Brain microvascular endothelial cell (primary cell): ENCODE results near the gene IQSEC1.

Source experiments
- DNase-seq: peaks from one replicate; pipeline ENCODE4 v3.0.0-alpha.2; 2020
- H3K27ac ChIP-seq: fragments of 250-450 bp; sonication (Bioruptor Pico); 2 replicates; pipeline ENCODE4 v1.5.1; 2020; ENCODE audit warnings: mild to moderate bottlenecking, moderate library complexity
- H3K27me3 ChIP-seq: fragments of 250-450 bp; sonication (Bioruptor Pico); replicated peaks from 2 replicates; pipeline ENCODE4 v1.5.1; 2020; ENCODE audit warnings: mild to moderate bottlenecking
- H3K36me3 ChIP-seq: fragments of 250-450 bp; sonication (Bioruptor Pico); replicated peaks from 2 replicates; pipeline ENCODE4 v1.5.1; 2020; ENCODE audit warnings: mild to moderate bottlenecking
- H3K4me3 ChIP-seq: 2 replicates; pipeline ENCODE4 v1.5.1; 2011; ENCODE audit warnings: low read depth, mild to moderate bottlenecking, control low read depth, low read length, moderate library complexity
- in situ Hi-C: cut with HindIII; loops from 2 replicates; pipeline ENCODE4 v1.10.0; 2017; ENCODE audit warnings: low sequenced_read_pairs, low pct_ligation_motif_present
- TF ChIP-seq, protein P1 (sequence below): IDR thresholded peaks from 2 replicates; pipeline ENCODE4 v1.5.1; 2011; ENCODE audit warnings: low read depth, mild to moderate bottlenecking, moderate library complexity, low read length, control low read depth, inconsistent platforms; ENCODE audit errors: missing control alignments

The IQSEC1 gene

DNA sequence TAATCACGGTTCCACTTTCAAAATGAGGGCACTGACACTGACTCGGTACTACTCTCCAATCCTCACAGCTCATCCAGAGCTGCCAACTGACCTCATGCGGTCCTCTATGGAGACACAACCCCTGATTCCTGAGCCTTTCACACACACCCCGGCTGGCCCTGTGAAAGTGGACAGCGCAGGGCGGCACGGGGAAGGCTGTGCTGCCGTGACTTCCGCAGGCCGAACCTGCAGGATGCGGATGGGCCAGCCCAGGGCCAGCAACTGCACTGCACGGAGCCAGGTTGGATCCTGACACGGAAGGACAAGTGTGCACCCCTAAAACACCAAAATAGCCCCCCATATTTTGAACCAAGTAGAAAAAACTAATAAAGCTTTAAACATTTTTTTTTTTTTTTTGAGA, 41.0 kb downstream of the IQSEC1 start:
- TF ChIP-seq, protein P1, sequence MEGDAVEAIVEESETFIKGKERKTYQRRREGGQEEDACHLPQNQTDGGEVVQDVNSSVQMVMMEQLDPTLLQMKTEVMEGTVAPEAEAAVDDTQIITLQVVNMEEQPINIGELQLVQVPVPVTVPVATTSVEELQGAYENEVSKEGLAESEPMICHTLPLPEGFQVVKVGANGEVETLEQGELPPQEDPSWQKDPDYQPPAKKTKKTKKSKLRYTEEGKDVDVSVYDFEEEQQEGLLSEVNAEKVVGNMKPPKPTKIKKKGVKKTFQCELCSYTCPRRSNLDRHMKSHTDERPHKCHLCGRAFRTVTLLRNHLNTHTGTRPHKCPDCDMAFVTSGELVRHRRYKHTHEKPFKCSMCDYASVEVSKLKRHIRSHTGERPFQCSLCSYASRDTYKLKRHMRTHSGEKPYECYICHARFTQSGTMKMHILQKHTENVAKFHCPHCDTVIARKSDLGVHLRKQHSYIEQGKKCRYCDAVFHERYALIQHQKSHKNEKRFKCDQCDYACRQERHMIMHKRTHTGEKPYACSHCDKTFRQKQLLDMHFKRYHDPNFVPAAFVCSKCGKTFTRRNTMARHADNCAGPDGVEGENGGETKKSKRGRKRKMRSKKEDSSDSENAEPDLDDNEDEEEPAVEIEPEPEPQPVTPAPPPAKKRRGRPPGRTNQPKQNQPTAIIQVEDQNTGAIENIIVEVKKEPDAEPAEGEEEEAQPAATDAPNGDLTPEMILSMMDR = no peak

DNA sequence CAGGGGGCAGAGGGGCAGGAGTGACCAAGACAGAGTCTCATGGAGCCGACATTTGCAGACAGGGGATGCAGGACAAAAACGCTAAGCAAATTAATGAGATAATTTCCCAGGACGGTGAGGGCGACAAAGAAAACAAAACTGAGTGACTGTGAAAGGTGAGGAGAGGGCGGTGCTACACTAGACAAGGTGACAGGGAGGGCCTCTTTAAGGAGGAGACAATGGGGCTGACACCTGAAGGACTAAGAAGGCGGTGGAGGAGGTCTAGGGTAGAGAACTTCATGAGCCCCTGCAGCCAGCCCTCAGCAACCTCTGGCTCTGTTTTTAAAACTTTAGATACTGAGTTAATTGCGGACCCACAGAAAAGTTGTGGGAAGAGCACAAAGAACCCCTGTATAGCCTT, 41.6 kb downstream of the IQSEC1 start:
- Histone ChIP-seq H3K27me3 (no peaks in the 10 kb centered on the region), H3K27ac (no peak overlapping the region), H3K4me3 (no peak overlapping the region), H3K36me3 (no peaks in the 10 kb centered on the region)
- in situ Hi-C loops = no loop called here
- TF ChIP-seq, protein P1 = no peak
- DNase-seq = no peak

More for the DNA sequence above, 41.0 kb downstream of the IQSEC1 start:
- Histone ChIP-seq H3K36me3 (no peaks in the 10 kb centered on the region), H3K27me3 (no peaks in the 10 kb centered on the region), H3K4me3 (no peak overlapping the region), H3K27ac (no peak overlapping the region)
- in situ Hi-C loops = no loop called here
- DNase-seq = no peak

DNA sequence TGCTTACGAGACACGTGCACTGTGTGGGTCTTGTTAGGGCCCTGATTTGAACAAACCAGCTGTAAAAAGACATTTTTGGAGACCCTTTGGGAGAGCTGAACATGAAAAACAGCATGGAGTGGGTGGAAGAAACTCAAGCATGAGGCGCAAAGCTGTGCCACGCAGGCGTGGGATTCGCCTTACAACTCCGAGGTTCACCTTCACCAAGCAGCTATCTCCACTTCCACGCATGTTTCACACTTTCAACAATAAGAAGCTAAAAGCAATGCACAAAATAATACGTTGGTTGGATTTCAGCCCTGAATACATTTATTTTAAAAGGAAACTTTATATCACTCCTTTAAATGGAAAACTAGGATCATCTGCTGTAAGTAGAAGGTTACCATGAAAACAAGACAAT, 42.5 kb downstream of the IQSEC1 start:
- Histone ChIP-seq H3K36me3 (no peaks in the 10 kb centered on the region), H3K27ac (no peak overlapping the region), H3K27me3 (no peaks in the 10 kb centered on the region), H3K4me3 (no peak overlapping the region)
- TF ChIP-seq, protein P1 = no peak
- DNase-seq = no peak
- in situ Hi-C loops = no loop called here

DNA sequence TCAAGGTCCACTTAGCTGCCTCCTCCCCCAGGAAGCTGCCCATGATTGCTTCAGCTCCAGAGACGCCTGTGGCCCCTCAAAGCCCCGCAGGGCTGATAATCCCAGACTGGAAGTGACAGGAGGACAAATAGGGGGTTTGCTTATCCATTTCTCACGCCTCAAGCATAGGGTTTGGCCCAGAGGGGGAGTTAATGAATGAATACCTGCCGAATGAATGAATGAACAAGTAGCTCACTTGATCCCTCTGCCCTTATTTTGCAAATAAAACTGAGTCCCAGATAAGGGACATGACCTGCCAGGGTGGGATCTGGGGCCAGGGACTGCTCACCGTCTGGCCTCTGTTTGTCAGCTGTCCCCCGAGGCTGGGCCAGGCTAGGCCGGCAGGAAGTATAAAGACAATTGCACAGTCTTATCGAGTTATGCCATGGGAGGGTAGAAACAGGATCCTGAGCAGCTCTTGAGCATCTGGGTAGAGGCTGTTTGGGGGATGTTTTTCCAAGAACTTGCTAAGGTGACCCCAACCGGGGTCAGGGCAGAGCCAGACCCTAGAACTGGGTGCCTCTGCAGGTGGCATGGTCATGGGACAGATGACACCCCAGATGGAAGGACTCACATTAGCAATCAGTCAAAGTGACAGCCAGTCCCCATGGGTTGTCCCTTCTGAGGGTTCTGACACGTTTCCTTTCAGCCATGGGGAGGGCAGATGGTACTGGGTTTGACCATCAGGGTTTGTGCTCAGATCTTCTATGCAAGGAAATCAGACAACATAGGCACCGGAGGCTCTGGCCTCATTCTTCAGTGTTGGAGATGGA, 45.0 kb downstream of the IQSEC1 start:
- DNase-seq = no peak
- Histone ChIP-seq H3K27me3 (no peaks in the 10 kb centered on the region), H3K4me3 (no peak overlapping the region), H3K36me3 (no peaks in the 10 kb centered on the region), H3K27ac (no peak overlapping the region)
- TF ChIP-seq, protein P1 = no peak
- in situ Hi-C loops = no loop called here

DNA sequence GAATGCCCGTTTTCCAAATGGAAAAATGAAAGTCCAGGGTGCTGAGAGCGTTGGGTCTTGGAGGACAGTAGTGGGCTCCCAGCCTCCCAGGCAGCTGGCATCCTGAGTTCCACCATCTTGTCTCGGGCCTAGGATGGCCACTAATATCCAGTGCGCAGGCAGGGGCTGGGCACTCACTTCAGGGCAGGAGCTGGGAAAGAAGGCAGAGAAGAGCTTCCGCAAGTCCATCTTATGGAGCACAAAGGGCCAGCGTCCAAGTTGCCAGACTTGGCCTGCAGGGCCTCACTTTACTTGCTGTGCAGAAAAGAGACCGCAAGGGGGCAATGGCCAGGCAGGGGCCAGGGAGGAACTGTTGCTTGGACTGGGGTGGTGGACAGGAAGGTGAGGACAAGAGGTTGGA, 46.1 kb downstream of the IQSEC1 start:
- in situ Hi-C loops = no loop called here
- Histone ChIP-seq H3K36me3 (no peaks in the 10 kb centered on the region), H3K27me3 (no peaks in the 10 kb centered on the region), H3K27ac (no peak overlapping the region), H3K4me3 (no peak overlapping the region)
- TF ChIP-seq, protein P1 = no peak
- no peak for DNase-seq

DNA sequence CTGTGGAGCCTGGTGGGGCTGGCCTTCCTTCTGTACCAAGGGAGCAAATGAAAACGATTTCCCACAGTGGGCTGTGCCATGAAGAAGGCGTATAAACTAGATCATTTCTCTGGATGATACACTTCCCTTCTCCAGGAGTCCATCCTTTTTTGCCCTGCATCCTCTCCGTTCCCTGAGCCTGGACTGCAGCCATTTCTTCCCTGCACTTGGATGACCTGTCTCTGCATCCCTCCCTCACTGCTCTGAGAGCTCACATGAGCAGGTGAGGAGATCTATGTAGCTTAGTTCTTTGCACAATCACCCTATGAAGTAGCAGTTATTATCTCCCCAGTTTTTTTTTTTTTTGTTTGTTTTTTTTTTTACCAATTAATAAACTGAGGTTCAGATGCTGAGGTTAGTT, 46.7 kb downstream of the IQSEC1 start:
- in situ Hi-C loops = no loop called here
- Histone ChIP-seq H3K4me3 (no peak overlapping the region), H3K36me3 (no peaks in the 10 kb centered on the region), H3K27ac (no peak overlapping the region), H3K27me3 (no peaks in the 10 kb centered on the region)
- DNase-seq = no peak
- TF ChIP-seq, protein P1 = no peak
